Heart left ventricle (tissue), 11 donors: ENCODE data around the gene SPACA5. TPM values are rescaled to one million over a fixed set of nuclear protein-coding genes. Genes with fewer than 3 reads are reported as not detected.

ENCODE experiments used
- polyA plus RNA-seq, 2 donors: library from polyadenylated mRNA; stranded (reverse); fragments of 200-250 nt; gene quantifications; one replicate each; pipeline ENCODE4 v1.2.3, GENCODE V29; 2013
- total RNA-seq, 9 donors: library from RNA; depleted of rRNA in 2 of 9; stranded (reverse); fragments of >200 nt in 2 of 9; fragmentation: NEBNext Ultra II Directional in 3 of 9; extraction: Animal tissue kit (Norgen Biotek cat#: 25700) in 3 of 9; gene quantifications; one replicate each; pipeline versions ENCODE4 v1.1.0 to v1.2.4, GENCODE V29; 2016 to 2023
- donor health status: ischemic (EF 13 %, LVEDD 7.1; RV severe dilation, severe dysfunction).
- donor health status: healthy with polysubstance abuse.
- donor health status: DM: no; HTN: yes; CAD: no.
- donor health status: DM: no; HTN: no; CAD: no.
- donor health status: ischemic (EF 25% LVEDD 5.7; RV mildly dilated, moderate dysfunction).
- donor health status: healthy.
- donor health status: DM: yes; HTN: yes; CAD: no.
- donor health status: PGD.
- donor health status: nonischemic (EF 23%, LVEDD 6.1; RV moderate dilation, normal function).

SPACA5 gene
- total and polyA plus RNA-seq, 11 donors: not detected

Other genes with a start within 250 kb of the SPACA5 start
- gene ZNF81, start 170.1 kb upstream of the SPACA5 start, total RNA-seq: 1 to 10 TPM; 2.9 to 8.9 (median 6.9) TPM
- gene ZNF81, start 170.1 kb upstream of the SPACA5 start, polyA plus RNA-seq: 1 to 10 TPM; 2.5 to 3.5 TPM
- 1 to 10 TPM; 1.8 to 4.8 (median 3.0) TPM for gene ZNF182, start 3.0 kb upstream of the SPACA5 start, total RNA-seq
- gene ZNF182, start 3.0 kb upstream of the SPACA5 start, polyA plus RNA-seq: 1 to 10 TPM; 1.9 to 2.5 TPM
- gene ZNF630, start 64.7 kb downstream of the SPACA5 start, total RNA-seq: 1 to 10 TPM; 1.7 to 4.3 (median 2.3) TPM
- 1 to 10 TPM; 1.3 to 1.6 TPM for gene ZNF630, start 64.7 kb downstream of the SPACA5 start, polyA plus RNA-seq
- not detected for gene SPACA5B, start 123.6 kb downstream of the SPACA5 start, total RNA-seq
- not detected for gene SPACA5B, start 123.6 kb downstream of the SPACA5 start, polyA plus RNA-seq
- not detected for gene SSX5, start 189.8 kb downstream of the SPACA5 start, total RNA-seq
- gene SSX5, start 189.8 kb downstream of the SPACA5 start, polyA plus RNA-seq: not detected
- gene SSX1, start 248.4 kb downstream of the SPACA5 start, total RNA-seq: not detected
- not detected for gene SSX1, start 248.4 kb downstream of the SPACA5 start, polyA plus RNA-seq